ENCODE results near the gene HS3ST2. TPM values are rescaled to one million over a fixed set of nuclear protein-coding genes. Genes with fewer than 3 reads are reported as not detected.

The HS3ST2 gene
- total RNA-seq, 1 experiment from 2014 or later = 0.61 TPM

GRCh38 chr16:22924492-22924891 lies 110.5 kb downstream of the HS3ST2 start:
- TF ChIP-seq TCF7 (CRISPR knock-in tag; IDR thresholded peaks at IDR 0.05; ENCODE audit: low read depth) = no peak
- TF ChIP-seq E2F1 (CRISPR knock-in tag; IDR thresholded peaks at IDR 0.05) = no peak
- TF ChIP-seq, protein P1, sequence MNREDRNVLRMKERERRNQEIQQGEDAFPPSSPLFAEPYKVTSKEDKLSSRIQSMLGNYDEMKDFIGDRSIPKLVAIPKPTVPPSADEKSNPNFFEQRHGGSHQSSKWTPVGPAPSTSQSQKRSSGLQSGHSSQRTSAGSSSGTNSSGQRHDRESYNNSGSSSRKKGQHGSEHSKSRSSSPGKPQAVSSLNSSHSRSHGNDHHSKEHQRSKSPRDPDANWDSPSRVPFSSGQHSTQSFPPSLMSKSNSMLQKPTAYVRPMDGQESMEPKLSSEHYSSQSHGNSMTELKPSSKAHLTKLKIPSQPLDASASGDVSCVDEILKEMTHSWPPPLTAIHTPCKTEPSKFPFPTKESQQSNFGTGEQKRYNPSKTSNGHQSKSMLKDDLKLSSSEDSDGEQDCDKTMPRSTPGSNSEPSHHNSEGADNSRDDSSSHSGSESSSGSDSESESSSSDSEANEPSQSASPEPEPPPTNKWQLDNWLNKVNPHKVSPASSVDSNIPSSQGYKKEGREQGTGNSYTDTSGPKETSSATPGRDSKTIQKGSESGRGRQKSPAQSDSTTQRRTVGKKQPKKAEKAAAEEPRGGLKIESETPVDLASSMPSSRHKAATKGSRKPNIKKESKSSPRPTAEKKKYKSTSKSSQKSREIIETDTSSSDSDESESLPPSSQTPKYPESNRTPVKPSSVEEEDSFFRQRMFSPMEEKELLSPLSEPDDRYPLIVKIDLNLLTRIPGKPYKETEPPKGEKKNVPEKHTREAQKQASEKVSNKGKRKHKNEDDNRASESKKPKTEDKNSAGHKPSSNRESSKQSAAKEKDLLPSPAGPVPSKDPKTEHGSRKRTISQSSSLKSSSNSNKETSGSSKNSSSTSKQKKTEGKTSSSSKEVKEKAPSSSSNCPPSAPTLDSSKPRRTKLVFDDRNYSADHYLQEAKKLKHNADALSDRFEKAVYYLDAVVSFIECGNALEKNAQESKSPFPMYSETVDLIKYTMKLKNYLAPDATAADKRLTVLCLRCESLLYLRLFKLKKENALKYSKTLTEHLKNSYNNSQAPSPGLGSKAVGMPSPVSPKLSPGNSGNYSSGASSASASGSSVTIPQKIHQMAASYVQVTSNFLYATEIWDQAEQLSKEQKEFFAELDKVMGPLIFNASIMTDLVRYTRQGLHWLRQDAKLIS (CRISPR knock-in tag; IDR thresholded peaks at IDR 0.05; ENCODE audit: borderline replicate concordance) = no peak
- no peak for TF ChIP-seq ZNF423 (CRISPR knock-in tag; IDR thresholded peaks at IDR 0.05)
- TF ChIP-seq SMAD3 (CRISPR knock-in tag; IDR thresholded peaks at IDR 0.05; ENCODE audit: borderline replicate concordance) = no peak
- TF ChIP-seq FOXP1 (CRISPR knock-in tag; IDR thresholded peaks at IDR 0.05; ENCODE audit: borderline replicate concordance) = no peak
- TF ChIP-seq NR1H2 (CRISPR knock-in tag; IDR thresholded peaks at IDR 0.05) = no peak
- no peak for TF ChIP-seq ZNF263 (CRISPR knock-in tag; IDR thresholded peaks at IDR 0.05; ENCODE audit: low read depth)
- TF ChIP-seq, protein P2, sequence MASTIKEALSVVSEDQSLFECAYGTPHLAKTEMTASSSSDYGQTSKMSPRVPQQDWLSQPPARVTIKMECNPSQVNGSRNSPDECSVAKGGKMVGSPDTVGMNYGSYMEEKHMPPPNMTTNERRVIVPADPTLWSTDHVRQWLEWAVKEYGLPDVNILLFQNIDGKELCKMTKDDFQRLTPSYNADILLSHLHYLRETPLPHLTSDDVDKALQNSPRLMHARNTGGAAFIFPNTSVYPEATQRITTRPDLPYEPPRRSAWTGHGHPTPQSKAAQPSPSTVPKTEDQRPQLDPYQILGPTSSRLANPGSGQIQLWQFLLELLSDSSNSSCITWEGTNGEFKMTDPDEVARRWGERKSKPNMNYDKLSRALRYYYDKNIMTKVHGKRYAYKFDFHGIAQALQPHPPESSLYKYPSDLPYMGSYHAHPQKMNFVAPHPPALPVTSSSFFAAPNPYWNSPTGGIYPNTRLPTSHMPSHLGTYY (CRISPR knock-in tag; IDR thresholded peaks at IDR 0.05) = no peak
- no peak for TF ChIP-seq USF2 (CRISPR knock-in tag; IDR thresholded peaks at IDR 0.05)
- no peak for TF ChIP-seq ZNF671 (CRISPR knock-in tag; IDR thresholded peaks at IDR 0.05)
- ChIA-PET POLR2A (no interaction called here), CTCF (interaction anchor here (0.9 to 4.5 kb wide), 2 partner anchors 10 to 26 kb away, joined by 3 to 20 read pairs; no protein-coding TSS in a partner anchor)
- H3K4me3 Mint-ChIP-seq = no peak overlapping the region
- H3K36me3 Mint-ChIP-seq = no peaks in the 10 kb centered on the region
- DNase-seq (ENCODE audit: low spot score) = no peak
- peaks cover 10% of the 10 kb centered on the region for H3K4me1 Mint-ChIP-seq
- H3K9me3 Mint-ChIP-seq = peaks cover 10% of the 10 kb centered on the region
- no peak overlapping the region for H3K27ac Mint-ChIP-seq
- H3K27me3 Mint-ChIP-seq (ENCODE audit: low read depth) = no peaks in the 10 kb centered on the region; the same call in 1 of the 2 replicates
- no peak for ATAC-seq

- H3K9me3 Mint-ChIP-seq = peaks cover 10% of the 10 kb centered on the region
- no peak overlapping the region for H3K27ac Mint-ChIP-seq
- no peaks in the 10 kb centered on the region; the same call in 1 of the 2 replicates for H3K27me3 Mint-ChIP-seq (ENCODE audit: low read depth)
- ChIA-PET CTCF (interaction anchor here (2.0 to 4.5 kb wide), 2 partner anchors 27 to 51 kb away, joined by 11 to 20 read pairs; no protein-coding TSS in a partner anchor), POLR2A (no interaction called here)
- TF ChIP-seq ELF4 (CRISPR knock-in tag; IDR thresholded peaks at IDR 0.05; ENCODE audit: low read depth) = no peak
- ATAC-seq (no peak; the same call in 1 of the 2 replicates), DNase-seq (ENCODE audit: low spot score) (no peak)
- H3K4me1 Mint-ChIP-seq = peaks cover 10% of the 10 kb centered on the region
- H3K4me3 Mint-ChIP-seq = no peak overlapping the region
- no peaks in the 10 kb centered on the region for H3K36me3 Mint-ChIP-seq
Observed at GRCh38 chr16:22926105-22926751, 112.3 kb downstream of the HS3ST2 start.

DNA sequence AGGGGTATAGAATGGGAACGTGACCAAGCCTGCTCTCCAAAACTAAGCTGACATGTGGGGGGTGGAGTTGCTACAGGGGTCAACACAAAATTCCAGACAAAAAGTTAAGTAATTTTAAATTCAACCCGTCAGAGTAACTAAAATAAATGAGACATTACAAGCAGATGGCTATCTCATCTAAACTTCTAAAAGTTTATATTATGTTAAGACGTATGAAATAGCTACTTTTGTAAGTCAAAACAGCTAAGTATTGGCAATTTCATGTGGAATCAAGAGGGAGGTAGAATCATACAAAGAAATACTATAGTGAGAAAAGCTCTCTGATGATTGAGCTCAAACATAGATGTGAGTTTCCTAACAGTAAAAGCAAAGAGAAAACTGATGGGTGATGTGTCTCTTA lies 113.3 kb downstream of the HS3ST2 start:
- Mint-ChIP-seq H3K27ac (no peak overlapping the region), H3K36me3 (no peaks in the 10 kb centered on the region), H3K4me1 (peaks cover 20% of the 10 kb centered on the region), H3K27me3 (ENCODE audit: low read depth) (no peaks in the 10 kb centered on the region; the same call in 1 of the 2 replicates), H3K4me3 (no peak overlapping the region), H3K9me3 (peaks cover 2% of the 10 kb centered on the region; the same call in 1 of the 2 replicates)
- DNase-seq (ENCODE audit: low spot score) (no peak), ATAC-seq (no peak)
- CTCF ChIA-PET = interaction anchor here (2.0 to 4.5 kb wide), 2 partner anchors 28 to 50 kb away, joined by 11 to 20 read pairs; no protein-coding TSS in a partner anchor
- POLR2A ChIA-PET = no interaction called here
- TF ChIP-seq, protein P3, sequence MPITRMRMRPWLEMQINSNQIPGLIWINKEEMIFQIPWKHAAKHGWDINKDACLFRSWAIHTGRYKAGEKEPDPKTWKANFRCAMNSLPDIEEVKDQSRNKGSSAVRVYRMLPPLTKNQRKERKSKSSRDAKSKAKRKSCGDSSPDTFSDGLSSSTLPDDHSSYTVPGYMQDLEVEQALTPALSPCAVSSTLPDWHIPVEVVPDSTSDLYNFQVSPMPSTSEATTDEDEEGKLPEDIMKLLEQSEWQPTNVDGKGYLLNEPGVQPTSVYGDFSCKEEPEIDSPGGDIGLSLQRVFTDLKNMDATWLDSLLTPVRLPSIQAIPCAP (CRISPR knock-in tag; IDR thresholded peaks at IDR 0.05) = no peak
- TF ChIP-seq E2F4 (CRISPR knock-in tag; IDR thresholded peaks at IDR 0.05; ENCODE audit: borderline replicate concordance, low read depth) (no peak), IRF2 (CRISPR knock-in tag; IDR thresholded peaks at IDR 0.05; ENCODE audit: borderline replicate concordance, low read depth) (no peak), GABPB1 (CRISPR knock-in tag; IDR thresholded peaks at IDR 0.05) (no peak), KAT7 (CRISPR knock-in tag; IDR thresholded peaks at IDR 0.05; ENCODE audit: borderline replicate concordance) (no peak)
- TF ChIP-seq, protein P4, sequence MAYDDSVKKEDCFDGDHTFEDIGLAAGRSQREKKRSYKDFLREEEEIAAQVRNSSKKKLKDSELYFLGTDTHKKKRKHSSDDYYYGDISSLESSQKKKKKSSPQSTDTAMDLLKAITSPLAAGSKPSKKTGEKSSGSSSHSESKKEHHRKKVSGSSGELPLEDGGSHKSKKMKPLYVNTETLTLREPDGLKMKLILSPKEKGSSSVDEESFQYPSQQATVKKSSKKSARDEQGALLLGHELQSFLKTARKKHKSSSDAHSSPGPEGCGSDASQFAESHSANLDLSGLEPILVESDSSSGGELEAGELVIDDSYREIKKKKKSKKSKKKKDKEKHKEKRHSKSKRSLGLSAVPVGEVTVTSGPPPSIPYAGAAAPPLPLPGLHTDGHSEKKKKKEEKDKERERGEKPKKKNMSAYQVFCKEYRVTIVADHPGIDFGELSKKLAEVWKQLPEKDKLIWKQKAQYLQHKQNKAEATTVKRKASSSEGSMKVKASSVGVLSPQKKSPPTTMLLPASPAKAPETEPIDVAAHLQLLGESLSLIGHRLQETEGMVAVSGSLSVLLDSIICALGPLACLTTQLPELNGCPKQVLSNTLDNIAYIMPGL (CRISPR knock-in tag; IDR thresholded peaks at IDR 0.05) = no peak
- TF ChIP-seq, protein P2 (CRISPR knock-in tag; IDR thresholded peaks at IDR 0.05) = no peak
